HG03442 (cell line): ENCODE data around the gene MID1IP1.

ENCODE experiments used
- ATAC-seq: cut with Tn5 transposase; IDR thresholded peaks from one replicate; pipeline ENCODE4 v1.9.1; 2021; ENCODE audit warnings: mild to moderate bottlenecking, moderate library complexity; ENCODE audit not compliant: unreplicated experiment

Gene MID1IP1

DNA sequence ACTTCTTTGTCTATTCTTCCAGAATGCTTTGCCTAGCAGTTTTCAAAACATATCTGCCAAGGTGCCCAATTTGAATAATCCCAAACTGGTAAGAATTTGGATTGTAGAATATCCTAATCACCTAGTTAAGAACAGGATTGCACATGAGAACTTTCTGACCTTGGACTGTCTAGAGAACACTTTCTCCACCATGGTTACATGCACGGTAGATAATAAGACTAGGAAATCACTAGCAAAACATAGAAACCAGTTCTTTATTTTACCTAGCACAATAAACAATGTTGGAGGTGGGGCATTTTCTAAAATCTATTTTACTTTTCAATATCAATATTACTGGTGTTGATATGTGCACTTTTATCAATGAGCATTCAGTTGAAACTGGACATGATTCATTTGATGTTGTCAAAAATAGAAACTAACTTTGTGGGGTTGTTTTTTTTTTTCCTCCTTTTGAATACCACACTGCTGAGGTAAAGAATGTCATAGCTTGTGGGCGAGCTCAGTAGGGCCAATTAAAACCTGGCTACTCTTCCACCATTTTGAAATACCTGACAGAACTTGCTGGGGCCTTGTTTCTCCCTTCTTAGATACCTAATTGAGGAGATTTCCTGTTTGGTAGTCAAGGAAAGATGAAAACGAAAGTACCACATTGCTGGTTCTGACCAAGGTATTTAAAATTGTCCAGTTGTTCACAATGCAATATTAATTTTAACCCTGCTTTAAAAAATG, 10.4 kb downstream of the MID1IP1 start:
- no peak for ATAC-seq

DNA sequence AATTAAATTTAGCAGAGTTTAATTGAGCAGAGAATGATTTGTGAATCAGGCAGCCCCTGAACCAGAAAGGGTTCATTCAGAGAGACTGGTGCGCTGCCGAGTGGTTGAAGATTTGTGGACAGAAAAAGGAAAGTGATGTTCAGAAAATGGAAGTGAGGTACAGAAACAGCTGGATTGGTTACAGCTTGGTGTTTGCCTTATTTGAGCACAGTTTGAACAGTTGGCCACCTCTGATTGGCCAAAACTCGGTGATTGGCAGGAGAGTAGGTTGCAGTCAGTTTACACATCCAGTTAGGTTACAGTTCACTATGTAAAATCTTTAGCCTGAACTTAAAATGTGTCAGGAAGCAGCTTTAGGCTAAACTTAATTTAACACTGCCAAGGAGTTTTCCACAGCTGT, 14.9 kb downstream of the MID1IP1 start:
- no peak for ATAC-seq

DNA sequence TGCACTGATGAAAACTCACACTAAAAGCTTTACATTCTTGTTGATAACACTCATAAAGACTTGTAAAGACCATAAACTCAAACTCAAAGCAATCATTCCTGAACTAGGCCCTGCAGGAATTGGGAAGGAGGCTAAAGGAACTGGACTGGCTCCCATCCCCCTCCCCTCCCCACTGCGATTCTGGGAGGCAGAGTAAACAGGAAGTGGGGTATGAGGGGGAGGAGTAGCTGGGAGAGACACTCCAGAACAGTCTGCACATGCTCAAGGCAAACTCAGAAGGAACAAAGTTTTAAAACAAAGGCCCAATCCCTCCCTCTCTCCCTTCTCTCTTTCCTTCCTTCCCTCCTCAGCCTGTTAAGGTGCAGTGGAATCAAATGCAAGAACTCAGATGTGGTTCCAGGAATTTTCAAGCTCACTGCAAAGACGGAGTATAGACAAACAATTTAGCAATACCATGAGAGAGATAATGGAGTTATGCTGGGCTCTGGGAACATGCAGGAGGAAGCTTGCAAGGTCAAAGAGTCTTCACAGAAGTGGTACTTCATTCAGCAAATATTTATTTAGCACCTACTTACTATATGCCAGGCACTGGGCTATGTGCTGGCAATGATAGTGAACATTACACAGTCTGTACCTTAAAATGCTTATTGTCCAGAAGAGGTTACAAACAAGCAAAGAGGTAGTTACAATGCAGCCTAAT, 15.9 kb downstream of the MID1IP1 start:
- no peak for ATAC-seq

DNA sequence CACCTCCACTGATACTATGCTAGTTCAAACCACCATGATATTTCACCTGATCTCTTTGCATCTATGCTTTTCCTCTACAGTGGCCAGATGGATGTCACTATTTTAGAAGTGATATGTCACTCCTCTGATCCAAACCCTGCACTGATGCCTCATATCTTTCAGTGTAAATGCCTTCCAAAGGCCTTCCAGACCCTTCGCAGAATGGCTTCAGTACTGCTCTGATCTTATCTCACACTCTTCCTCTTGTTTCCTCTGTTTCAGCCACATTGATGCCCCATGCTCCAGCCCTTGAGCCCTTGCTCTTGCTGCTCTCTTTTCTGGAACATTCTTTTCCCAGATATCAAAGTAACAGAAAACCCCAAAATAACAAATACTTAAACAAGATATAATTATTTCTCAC, 17.9 kb downstream of the MID1IP1 start:
- ATAC-seq: no peak

DNA sequence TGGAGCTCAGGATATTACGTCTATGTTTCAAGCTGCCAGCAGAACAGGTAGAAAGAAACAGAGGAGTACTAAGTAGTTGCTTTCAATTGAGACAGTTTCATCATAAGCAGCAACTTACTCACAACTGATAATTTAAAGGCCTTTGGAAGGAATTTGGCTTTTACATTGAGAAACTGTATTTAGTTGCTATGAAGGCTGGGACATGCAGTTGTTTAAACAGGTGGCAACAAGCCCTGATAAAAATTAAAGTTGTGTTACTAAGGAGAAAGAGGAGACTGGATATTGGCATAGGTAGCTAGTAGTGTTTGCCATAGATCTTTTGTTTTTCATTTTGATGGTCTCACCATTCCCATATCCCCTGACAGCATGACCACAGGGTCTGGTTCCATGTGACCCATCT, 18.4 kb downstream of the MID1IP1 start:
- ATAC-seq: no peak

DNA sequence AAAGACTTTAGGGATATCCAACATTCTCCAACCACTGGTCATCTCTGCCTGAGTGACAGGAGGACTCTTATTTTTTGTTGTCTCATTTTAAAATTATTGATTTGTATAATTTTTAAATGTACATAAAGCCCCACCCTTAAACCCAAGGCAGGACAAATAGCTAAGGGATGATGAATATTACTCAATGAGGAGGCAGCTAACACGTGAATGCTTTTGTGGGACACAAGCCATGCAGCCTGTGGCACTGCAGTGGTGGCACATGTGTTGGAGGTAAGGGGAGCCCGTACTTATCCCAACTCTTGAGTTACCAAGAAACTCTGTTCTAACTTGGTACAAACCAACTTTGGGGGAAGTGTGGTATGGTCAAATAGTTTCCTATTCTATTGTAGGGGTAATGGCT, 19.5 kb downstream of the MID1IP1 start:
- no peak for ATAC-seq

DNA sequence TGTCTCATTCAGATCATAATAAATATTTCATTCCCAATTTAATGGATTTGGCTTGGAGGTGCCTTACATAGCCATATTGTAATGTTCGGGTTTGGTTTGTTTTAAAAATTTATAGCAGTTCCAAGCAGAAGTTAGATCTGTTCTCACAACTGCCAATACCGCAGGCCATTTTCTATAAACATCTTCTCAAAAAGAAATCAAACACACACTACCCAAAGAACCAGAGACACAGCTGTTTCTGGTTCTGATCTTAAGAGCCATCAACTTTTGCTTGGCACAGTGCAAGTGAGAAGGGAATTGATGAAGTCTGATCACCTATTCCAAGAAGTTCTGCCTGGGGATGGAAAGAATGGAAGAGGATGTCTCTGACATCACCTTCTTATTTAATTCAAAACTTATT, 22.9 kb downstream of the MID1IP1 start:
- ATAC-seq: no peak

DNA sequence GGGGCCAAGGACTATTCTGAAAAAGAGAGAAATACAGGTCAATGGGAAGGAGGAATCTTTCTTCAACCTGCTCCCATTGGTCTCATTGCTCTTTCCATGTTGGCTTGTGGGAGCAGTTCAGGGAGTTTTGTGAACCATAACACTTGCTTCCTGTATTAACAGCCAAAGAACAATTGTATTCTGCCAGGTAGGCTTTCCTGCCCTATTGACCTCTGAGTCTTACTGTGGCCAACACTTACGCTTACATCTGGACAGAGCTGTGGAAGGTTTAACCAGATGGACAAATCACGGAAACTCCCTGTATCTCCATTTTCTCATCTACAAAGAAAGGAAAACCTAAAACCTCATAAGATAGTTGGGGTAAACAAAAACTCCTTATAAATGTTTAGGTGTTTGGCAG, 30.7 kb downstream of the MID1IP1 start:
- no peak for ATAC-seq

DNA sequence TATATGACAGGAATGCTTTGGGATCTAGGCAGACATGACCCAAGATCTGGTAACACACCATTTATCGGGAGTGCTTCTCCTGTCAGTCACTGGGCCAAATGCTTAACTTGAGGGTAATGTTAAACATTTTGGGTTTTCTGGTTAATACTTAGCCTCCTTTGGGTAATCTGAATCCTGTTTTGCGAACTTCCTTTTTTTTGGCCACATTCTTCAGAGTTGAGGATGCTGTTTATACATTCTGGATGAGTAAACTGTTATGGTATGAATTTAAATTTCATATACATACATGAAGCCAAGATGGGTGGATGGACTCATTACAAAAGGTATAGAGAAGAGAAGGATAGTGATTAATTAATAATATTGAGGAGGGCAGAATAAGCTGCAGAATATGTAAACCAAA, 36.1 kb downstream of the MID1IP1 start:
- no peak for ATAC-seq

DNA sequence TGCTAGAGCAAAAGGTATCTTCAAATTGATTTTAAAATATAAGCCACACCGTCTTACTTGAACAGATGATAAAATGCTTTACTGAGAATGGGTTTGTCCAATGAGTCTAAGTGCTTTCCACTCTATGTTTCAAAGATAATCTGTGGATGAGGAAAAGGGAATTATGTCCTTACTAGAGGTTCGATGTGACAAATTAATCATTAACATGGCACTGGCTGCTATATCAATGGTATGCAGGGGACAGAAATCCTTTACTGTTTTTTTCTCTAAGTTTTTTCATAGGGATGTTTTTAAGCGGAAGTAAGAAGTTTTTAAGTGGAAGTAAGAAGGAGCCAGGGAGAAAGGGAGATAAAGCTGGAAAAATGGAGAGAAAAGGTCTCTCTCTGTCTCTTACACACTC, 38.0 kb downstream of the MID1IP1 start:
- no peak for ATAC-seq

DNA sequence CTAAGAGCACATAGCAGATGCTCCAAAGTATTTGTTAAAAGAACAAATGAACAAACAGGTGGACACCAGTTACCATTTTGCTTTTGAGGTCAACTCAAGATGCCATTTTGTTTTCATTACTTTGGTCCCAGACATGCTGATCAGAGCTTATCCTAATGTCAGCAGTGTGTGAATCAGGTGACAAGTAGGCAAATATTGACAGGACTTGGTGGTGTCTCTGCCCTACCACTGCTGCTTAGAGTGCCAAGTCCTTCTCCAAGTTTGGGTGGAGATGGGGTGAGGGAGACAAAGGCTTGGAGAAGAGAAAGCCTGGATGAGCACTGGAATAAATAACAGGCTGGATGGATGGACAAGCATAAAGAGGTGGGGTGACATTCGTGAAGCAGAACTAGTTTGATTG, 38.7 kb downstream of the MID1IP1 start:
- ATAC-seq: no peak

DNA sequence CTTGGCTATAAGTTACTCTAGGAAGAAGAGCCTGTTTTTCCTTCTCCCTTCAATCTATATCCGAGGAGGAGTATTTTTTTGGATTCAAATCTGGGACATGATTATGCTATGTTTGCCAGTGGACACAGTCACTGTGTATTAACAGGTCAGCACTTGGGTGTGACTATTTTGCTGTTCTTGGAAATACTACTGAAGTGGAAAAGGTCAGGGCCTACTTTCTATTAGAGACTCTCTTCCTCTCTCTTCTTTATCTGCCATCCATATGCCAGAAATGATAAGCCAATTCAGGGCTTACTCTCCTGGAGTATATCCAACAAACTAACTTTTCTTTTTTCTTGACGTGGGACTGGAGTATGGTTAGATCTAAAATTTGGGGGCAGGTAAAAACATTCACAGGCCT, 40.5 kb downstream of the MID1IP1 start:
- no peak for ATAC-seq

DNA sequence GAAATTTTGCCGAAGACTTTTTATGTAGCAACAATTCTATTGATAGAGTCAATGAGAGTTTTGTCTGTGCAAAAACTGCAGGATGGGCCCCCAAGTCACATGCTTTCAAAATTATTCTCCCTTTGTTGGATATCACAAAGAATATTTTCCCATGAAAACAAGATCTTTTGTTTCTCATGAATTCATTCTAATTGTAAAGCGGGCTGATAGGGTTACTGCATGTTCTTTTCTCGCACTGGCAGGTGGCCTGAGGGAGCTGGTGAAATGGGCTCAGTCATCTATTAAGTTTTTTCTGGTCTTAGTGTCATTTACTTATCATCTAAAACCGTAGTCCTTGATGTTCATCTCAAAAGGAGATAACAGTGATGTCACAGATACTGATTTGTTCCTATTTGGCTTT, 44.2 kb downstream of the MID1IP1 start:
- no peak for ATAC-seq

DNA sequence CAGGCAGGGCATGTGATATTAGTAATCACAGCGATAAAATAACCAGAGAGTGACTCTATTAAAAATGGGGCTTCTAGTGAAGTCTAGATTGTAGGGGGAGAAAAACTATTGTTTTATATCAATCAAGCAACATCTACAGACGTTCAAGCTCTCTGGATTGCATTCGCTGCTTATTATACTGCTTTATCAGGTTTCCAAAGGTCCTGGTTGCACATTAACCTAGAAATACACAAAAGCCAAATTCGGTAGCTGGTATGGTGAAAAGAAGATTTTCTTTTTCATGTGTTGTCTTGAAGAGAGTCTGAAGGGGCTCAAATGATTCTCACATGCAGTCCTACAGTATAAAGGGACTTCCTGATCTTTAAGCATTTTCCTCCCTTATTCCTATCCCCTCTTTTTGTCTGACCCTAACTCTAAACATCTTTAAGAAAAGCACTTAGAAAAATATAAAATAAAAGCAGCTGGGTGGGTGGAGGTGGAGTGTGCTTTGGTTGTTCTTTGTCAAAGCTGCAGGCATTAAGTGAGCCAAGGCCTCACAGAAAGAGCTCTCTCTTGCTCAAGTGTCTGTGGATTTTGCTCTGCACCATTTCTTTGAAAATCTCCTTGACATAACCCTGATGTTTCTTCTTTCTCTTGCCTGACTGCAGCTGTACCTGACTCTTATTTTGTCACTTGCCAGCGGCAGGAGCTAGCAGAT, 46.1 kb downstream of the MID1IP1 start:
- ATAC-seq: no peak

DNA sequence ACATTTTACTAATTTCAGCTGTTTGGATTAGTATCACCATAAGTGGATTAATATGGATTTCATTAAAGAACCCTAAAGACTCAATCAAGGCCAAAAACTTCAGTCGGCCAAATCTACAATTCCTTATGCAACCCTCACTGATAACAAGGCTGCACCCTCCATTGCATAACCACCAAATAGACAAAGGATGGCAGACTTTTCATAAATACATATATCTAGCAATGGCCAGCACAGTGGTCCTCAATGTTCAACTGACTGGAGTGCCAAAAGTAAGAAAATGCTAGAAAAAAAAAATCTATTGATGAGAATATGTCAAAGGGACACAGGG, 46.6 kb downstream of the MID1IP1 start:
- no peak for ATAC-seq

DNA sequence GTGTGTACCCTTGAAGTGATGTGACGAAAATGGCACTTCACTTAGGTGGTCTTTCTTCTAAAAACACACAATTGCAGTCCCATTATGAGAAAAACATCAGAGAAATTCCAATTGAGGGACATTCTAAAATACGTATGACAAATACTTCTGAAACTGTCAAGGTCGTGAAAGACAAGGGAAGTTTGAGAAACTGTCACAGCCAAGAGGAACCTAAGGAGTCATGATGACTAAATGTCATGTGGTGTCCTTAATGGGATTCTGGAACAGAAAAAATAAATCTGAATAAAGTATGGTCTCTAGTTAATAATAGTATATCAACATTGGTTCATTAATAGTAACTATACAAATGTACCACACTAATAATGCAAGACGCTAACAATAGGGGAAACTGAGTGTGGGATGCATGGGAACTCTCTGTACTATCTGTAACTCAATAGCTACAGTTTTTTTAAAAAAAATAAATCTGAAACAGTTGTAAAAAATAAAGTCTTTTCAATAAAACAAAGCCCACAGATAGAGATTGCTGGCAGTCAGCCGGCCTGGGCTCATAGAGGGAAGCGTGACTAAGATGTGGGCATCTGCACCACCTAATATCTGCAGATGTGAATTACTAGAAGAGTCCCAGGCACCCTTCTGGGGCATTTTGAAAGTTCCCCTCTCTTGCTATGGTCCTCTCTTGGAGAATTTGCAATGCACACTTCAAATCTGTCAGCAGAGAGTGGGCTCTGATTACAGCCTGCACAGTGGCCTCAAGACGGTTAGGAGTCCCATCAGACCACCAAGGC, 47.6 kb downstream of the MID1IP1 start:
- no peak for ATAC-seq

DNA sequence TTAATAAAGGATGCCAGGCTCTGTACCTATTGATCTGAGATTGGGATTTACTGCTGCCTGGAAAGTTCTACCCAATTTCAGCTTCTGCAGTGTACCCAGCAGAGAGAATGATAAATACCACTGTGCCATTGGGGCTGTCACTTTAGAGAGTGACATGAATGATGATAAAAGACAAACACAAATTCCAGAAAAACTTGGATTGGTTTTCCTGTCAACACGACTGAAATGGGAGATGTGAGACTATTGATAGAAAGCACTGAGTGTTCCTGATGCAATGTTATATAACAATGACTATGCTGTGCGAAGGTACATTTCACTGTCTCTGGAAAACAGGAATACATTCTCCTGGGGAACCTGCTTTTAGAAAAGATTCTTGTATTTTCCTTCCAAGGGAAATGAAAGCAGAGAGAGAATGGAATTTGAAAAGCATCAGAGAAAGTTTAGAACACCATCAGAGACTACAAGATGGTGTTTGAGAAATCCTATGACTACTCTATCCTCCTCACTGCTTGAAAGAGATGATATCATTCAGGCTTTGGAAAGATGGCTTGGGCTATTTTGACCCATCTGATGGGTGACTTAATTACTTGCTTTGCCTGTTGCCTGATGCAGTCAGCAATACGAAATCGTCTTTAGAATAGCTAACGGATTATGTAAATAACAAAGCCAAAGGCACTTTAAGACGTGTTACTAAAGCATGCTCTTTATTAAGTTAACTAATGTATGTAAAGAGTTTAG, 49.7 kb downstream of the MID1IP1 start:
- ATAC-seq: no peak

DNA sequence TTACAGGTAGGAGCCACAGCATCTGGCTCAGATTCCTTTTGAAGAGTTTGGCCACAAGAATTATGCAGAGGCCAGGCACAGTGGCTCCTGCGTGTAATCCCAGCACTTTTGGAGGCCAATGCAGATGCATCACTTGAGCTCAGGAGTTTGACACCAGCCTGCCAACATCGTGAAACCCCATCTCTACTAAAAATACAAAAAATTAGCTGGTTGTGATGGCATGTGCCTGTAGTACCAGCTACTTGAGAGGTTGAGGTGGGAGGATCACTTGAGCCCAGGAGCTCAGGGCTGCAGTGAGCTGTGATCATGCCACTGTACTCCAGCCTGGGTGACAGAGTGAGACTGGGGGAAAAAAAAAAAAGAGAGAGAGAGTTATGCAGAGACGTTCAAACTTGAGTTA, 53.0 kb downstream of the MID1IP1 start:
- ATAC-seq: no peak
